ENCODE data around the gene ASNSD1. TPM values are rescaled to one million over a fixed set of nuclear protein-coding genes. Genes with fewer than 3 reads are reported as not detected.

Gene ASNSD1
- total and polyA plus RNA-seq, 2 of the 8 experiments (the other 6 are each of a cell fraction or from before 2014, with no cell fraction given), result 14.1 to 44.8 TPM

- no peak overlapping the region for H3K56ac ChIP-seq (replicated peaks; ENCODE audit: insufficient read length, low read depth, low read length)
Measured at GRCh38 chr2:189648846-189649509, 12.3 kb upstream of the ASNSD1 start.

More at GRCh38 chr2:189648846-189649509, 12.3 kb upstream of the ASNSD1 start:
- Histone ChIP-seq H3K4me1 (replicated peaks in 1 of 4; ENCODE audit: control insufficient read depth in 3 of 4, insufficient read depth in 4 of 4, low read length in 3 of 4) (no peaks in the 10 kb centered on the region), H4K20me1 (replicated peaks in 1 of 2; ENCODE audit: control insufficient read depth in 1 of 2, insufficient read depth in 2 of 2, low read length in 2 of 2) (no peaks in the 10 kb centered on the region), H4K8ac (ENCODE audit: extremely low read depth, insufficient read depth, low read length) (no peak overlapping the region), H2BK5ac (ENCODE audit: low read depth, low read length) (no peak overlapping the region), H3K23me2 (ENCODE audit: low read depth, low read length) (no peaks in the 10 kb centered on the region), H2AK5ac (ENCODE audit: low read depth, low read length) (no peak overlapping the region), H3K27ac (ENCODE audit: low read depth, low read length) (no peak overlapping the region), H4K5ac (ENCODE audit: insufficient read length, low read depth, low read length) (no peak overlapping the region), H3K14ac (ENCODE audit: insufficient read length) (no peak overlapping the region), H2BK15ac (ENCODE audit: low read length) (no peak overlapping the region), H2AFZ (ENCODE audit: low read length) (no peak overlapping the region), H3K9me3 (ENCODE audit: insufficient read depth in 2 of 2, low read depth in 1 of 2, low read length in 1 of 2) (peaks cover 0 to 14% of the 10 kb centered on the region in 2 experiments; a peak in 2 of 4 replicates), H3K4me3 (ENCODE audit: extremely low read depth in 1 of 4, insufficient read depth in 2 of 4, low read depth in 3 of 4, low read length in 4 of 4) (no peak overlapping the region), H3K27me3 (replicated peaks in 1 of 4; ENCODE audit: control insufficient read depth in 3 of 4, extremely low read depth in 1 of 4, insufficient read depth in 3 of 4, low read length in 3 of 4) (no peaks in the 10 kb centered on the region), H4K91ac (replicated peaks; ENCODE audit: insufficient read length, low read length) (no peak overlapping the region), H3K18ac (ENCODE audit: extremely low read depth, low read length) (no peak overlapping the region), H3K4me2 (ENCODE audit: insufficient read depth in 1 of 2, low read depth in 2 of 2, low read length in 2 of 2) (no peak overlapping the region), H2BK120ac (replicated peaks; ENCODE audit: low read depth, low read length) (no peak overlapping the region), H3K9ac (replicated peaks in 1 of 4; ENCODE audit: extremely low read depth in 1 of 4, low read depth in 3 of 4, low read length in 3 of 4) (no peak overlapping the region), H3K36me3 (ENCODE audit: control insufficient read depth in 2 of 4, insufficient read depth in 4 of 4, low read length in 3 of 4) (no peaks in the 10 kb centered on the region), H3K4ac (replicated peaks; ENCODE audit: insufficient read length, low read depth, low read length) (no peak overlapping the region), H2BK12ac (ENCODE audit: low read depth, low read length) (no peak overlapping the region), H3K79me2 (ENCODE audit: control insufficient read depth in 1 of 2, insufficient read depth in 2 of 2, low read length in 2 of 2) (no peaks in the 10 kb centered on the region), H3K79me1 (ENCODE audit: low read depth, low read length) (no peaks in the 10 kb centered on the region), H3K23ac (ENCODE audit: insufficient read length) (no peak overlapping the region), H2BK20ac (ENCODE audit: low read length) (no peak overlapping the region)
- TF ChIP-seq POU5F1 (IDR thresholded peaks at IDR 0.05; ENCODE audit: low read depth, low read length) (no peak), CHD1 (IDR thresholded peaks at IDR 0.05; ENCODE audit: low read depth, low read length) (no peak), CHD2 (IDR thresholded peaks at IDR 0.05; ENCODE audit: low read length) (no peak), FOSL1 (IDR thresholded peaks at IDR 0.05; ENCODE audit: insufficient read depth, low read depth, low read length) (no peak), GABPA (IDR thresholded peaks at IDR 0.05; ENCODE audit: borderline replicate concordance, insufficient read depth, low read length) (no peak), CTBP2 (IDR thresholded peaks at IDR 0.05; ENCODE audit: borderline replicate concordance, insufficient read depth, insufficient read length, low read length) (no peak)
- POLR2A ChIA-PET (ENCODE audit: partially characterized antibody), result no interaction called here
- FAIRE-seq (no peak), DNase-seq (ENCODE audit: low read depth in 1 of 2, low spot score in 2 of 2) (no peak)
- CTCF ChIA-PET (ENCODE audit: partially characterized antibody), result no interaction called here
- WGBS, 2 experiments (ENCODE audit: extremely low coverage in 1 of 2, insufficient coverage in 1 of 2, insufficient read length in 1 of 2, insufficient replicate concordance in 2 of 2, low coverage in 1 of 2, low lambda C conversion rate in 2 of 2, missing lambda C conversion rate in 1 of 2), result 88% methylated on average over 1 of the region's 1 CpG; no CpG with 5 or more reads in 1 of the 2 experiments
